ENCODE results near the gene TIGD1. TPM values are rescaled to one million over a fixed set of nuclear protein-coding genes. Genes with fewer than 3 reads are reported as not detected.
"Not testable (repeated sequence)": the region's sequence is repeated elsewhere in the genome, so short reads cannot be mapped to it uniquely, and the experiment has no call there.

Gene TIGD1
- total RNA-seq, 1 donor from 2014 or later = 4.5 TPM

DNA sequence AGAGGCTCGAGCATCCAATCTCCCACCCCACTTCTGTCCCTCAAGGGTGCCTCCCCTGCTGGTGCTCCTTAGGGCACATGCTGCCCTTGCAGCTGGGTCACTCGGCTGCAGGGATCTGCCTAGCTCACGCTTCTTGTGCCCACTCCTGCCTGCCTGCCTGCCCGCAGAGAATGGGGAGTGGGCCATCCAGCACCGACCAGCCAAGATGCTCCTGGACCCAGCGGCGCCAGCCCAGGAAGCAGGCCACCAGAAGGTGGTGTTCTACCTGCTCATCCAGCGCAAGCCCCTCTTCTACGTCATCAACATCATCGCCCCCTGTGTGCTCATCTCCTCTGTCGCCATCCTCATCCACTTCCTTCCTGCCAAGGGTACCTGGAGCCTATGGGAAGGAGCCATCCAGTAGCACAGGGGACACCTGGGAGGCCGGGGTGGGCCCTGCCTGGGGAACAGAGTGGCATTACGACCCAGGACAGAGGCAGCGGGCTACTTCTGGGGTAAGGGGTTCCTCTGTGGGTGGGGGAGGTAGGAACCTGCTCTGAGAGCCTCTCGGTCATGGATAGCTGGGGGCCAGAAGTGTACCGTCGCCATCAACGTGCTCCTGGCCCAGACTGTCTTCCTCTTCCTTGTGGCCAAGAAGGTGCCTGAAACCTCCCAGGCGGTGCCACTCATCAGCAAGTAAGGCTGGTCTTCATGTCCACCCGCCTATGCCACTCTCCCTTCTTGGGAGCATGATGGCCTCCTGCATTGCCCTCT lies 7.5 kb downstream of the TIGD1 start:
- intact Hi-C loops (cut with DNase I) = no loop called here
- ATAC-seq (no peak), DNase-seq (ENCODE audit: low spot score) (peak; percentile 33)

- intact Hi-C loops (cut with DNase I) = no loop called here
- ATAC-seq = no peak
- DNase-seq (ENCODE audit: low spot score) = peak; percentile 38
These were observed 8.2 kb downstream of the TIGD1 start for GRCh38 chr2:232541961-232542714.

DNA sequence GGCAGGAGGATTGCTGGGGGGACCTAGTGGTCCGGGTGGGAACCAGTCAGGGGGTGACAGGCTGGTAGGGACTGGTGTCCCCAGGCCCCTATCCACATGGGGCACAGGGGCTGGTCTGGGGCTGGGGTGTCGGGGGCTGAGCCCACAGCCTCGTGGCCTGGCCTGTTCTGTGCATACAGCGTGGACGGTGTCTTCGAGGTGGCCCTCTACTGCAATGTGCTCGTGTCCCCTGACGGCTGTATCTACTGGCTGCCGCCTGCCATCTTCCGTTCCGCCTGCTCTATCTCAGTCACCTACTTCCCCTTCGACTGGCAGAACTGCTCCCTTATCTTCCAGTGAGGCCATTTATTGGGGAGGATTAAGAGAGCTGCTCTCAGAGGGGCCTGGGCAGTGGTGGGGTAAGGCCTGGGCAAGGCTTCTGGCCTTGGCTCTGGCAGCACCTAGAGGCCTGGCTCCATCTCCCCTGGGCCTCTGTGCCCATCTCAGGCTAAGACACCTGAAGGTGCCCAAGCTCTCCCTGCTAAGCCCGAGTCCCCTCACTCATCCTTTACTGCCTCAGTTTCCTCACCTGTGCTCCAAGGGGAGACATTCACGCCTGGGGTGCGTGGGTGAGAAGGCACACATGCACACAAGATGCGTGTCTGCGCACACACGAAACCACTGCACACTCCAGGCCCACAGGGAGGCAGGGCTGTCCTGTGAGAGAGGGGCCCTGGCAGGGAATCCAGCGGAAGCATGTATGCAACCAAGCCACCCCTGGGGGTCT lies 9.0 kb downstream of the TIGD1 start:
- ATAC-seq (no peak), DNase-seq (ENCODE audit: low spot score) (peak; percentile 45)
- intact Hi-C loops (cut with DNase I) = no loop called here

- no peak for ATAC-seq
- DNase-seq (ENCODE audit: low spot score) = peak; percentile 50
- intact Hi-C loops (cut with DNase I) = no loop called here
These were observed 9.8 kb downstream of the TIGD1 start for GRCh38 chr2:232540441-232541041.

DNA sequence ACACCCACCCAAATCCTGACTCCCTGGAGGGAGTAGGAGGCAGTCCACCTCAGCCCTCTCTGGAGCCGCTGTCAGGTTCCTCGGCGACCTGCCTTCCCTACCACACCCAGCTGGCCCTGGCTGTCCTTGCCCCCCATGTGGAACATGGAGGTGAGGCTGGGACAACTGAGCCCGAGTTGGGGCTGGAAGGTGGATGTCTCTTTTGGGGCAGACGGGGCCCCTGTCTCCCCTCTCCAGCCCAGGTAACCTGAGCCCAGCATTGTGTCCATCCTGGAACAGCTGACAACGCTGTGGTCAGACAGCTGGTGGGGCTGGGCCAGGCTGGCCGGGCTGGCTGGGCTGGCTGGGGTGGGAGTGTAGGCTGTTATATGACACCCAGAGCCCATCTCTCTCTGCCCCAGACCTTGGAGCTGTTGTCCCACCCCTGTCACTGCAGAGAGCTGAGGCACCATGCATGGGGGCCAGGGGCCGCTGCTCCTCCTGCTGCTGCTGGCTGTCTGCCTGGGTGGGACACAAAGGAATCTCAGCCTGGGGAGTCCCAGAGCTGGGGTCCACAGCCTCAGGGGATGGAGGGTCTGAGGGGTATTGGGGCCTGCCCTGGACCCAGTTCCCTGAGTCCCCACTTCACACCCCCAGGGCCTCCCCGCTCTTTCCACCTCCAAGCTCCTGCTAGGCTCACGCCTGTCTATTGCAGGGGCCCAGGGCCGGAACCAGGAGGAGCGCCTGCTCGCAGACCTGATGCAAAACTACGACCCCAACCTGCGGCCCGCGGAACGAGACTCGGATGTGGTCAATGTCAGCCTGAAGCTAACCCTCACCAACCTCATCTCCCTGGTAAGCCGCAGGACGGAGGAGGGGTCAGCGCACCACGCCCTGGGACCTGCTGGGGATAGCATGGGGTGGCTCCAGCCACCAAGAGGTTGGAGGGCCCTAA lies 10.8 kb downstream of the TIGD1 start, which contains the start of gene CHRNG:
CHRNG (plus strand) TSS at position 395 of the 934 bp plus-strand sequence; CDS start at position 451, 56 bp downstream.
- DNase-seq (ENCODE audit: low spot score) (peak; percentile 31), ATAC-seq (no peak)
- intact Hi-C loops (cut with DNase I) = no loop called here

DNA sequence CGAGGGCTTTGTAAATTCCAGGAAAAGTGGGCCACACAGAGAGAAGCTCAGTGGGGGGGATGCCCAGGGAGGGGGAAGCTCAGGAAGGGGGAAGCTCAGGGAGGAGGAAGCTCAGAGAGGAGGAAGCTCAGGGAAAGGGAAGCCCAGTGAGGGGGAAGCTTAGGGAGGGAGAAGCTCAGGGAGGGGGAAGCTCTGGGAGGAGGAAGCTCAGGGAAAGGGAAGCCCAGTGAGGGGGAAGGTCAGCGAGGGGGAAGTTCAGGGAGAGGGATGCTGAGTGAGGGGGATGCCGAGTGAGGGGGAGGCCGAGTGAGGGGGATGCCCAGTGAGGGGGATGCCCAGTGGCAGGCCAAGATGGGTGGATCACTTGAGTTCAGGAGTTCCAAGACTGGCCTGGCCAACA lies 11.7 kb downstream of the TIGD1 start:
- intact Hi-C loops (cut with DNase I) = no loop called here
- ATAC-seq (no peak), DNase-seq (ENCODE audit: low spot score) (no peak)

DNA sequence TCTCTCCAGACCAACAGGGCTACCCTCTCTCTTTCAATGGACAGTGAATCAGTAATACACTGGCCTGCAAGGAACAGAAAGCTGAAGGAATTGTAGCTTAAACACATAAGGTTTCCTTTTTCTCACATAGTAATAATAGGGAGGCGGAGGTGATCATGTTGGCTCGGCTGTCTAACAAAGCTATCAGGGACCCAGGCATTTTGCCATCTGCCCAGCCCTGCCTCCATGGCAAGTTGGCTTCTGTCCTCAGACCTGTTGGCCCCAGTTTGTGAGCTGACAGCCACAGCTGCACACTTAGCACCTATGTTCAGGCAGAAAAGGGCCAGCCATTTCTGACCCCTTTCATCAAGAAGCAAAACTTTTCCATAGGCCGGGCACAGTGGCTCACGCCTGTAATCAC lies 12.9 kb downstream of the TIGD1 start:
- peak; percentile 40 for DNase-seq (ENCODE audit: low spot score)
- no peak for ATAC-seq
- intact Hi-C loops (cut with DNase I) = no loop called here

DNA sequence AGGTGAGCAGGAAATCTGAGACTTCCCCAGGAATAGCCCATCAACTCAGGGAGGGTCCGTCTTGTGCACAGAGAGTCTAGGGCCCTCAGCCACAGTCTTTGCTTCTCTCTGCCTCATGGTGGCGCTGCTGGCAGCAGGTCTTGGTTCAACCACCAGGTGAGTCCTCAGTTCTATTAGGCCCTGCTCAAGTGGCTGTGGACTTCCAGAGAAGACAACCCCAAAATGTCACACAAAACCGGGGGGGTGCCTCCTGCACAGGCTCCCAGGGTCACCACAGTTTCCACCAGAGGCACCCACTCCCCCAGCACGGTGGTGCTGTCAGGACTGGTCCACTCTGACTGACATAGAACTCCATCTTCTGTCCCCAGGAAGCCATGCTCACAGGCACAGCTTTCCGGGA lies 13.3 kb downstream of the TIGD1 start:
- ATAC-seq (no peak), DNase-seq (ENCODE audit: low spot score) (peak; percentile 37)
- intact Hi-C loops (cut with DNase I) = no loop called here

GRCh38 chr2:232535761-232536530 lies 14.4 kb downstream of the TIGD1 start:
- ATAC-seq = no peak

GRCh38 chr2:232534940-232535651 lies 15.3 kb downstream of the TIGD1 start:
- ATAC-seq (no peak), DNase-seq (ENCODE audit: low spot score) (peak; percentile 25)
- intact Hi-C loops (cut with DNase I) = no loop called here

More at GRCh38 chr2:232535761-232536530, 14.4 kb downstream of the TIGD1 start:
- intact Hi-C loops (cut with DNase I) = no loop called here
- peak; percentile 19 for DNase-seq (ENCODE audit: low spot score)

- DNase-seq (ENCODE audit: low spot score) (peak; percentile 30), ATAC-seq (no peak)
- intact Hi-C loops (cut with DNase I) = no loop called here
These were observed 16.2 kb downstream of the TIGD1 start for GRCh38 chr2:232533944-232534710.

- peak; percentile 27 for DNase-seq (ENCODE audit: low spot score)
- intact Hi-C loops (cut with DNase I); ATAC-seq: not testable (repeated sequence)
These were observed 17.5 kb downstream of the TIGD1 start for GRCh38 chr2:232532821-232533220.

DNA sequence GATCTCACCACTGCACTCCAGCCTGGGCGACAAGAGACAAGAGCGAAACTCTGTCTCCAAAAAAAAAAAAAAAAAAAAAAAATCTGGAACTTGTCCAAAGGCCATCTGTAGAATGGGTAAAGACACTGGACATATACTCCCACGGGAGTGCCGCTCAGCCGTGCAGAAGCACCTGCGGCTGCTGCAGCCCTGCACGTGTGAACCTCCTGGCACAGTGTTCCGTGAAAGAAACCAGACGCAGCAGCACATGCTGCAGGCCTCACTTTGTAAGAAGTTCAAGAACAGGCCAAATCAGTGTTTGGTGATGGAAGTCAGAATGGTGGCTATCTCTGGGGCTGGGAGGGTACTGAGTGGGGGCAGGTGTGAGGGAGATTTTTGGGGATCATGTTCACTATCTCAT lies 17.9 kb downstream of the TIGD1 start:
- intact Hi-C loops (cut with DNase I) = no loop called here
- DNase-seq (ENCODE audit: low spot score) (peak; percentile 17), ATAC-seq (no peak)

GRCh38 chr2:232530626-232531260 lies 19.6 kb downstream of the TIGD1 start:
- intact Hi-C loops (cut with DNase I) = no loop called here
- DNase-seq (ENCODE audit: low spot score) = no peak
- no peak for ATAC-seq

DNA sequence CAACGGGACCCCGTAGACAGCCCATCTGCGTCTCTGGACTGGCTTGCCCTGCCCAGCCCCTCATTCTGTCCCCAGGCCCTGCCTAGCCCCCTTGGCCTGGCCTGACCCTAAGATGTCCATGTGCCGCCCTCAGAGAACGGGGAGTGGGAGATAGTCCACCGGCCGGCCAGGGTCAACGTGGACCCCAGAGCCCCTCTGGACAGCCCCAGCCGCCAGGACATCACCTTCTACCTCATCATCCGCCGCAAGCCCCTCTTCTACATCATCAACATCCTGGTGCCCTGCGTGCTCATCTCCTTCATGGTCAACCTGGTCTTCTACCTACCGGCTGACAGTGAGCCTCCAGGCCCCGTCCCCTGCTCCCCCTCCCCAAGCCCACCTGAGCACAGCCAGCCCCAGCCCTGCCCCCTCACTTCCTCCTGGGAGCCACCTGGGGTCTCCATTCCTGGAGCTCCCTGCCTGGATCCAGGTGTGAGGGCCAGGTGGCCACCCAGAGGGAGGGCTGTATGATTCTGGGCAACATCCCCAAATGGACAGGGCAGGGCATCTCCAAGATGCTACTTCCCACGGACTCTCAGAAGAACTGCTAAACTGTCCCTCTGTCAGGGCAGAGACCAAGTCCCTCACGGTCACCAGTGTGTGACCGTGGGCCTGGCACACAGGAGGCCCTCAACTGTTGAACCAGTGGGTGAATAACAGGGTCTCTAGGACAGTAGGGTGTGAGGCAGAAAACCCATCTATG lies 20.4 kb downstream of the TIGD1 start:
- DNase-seq (ENCODE audit: low spot score) (no peak), ATAC-seq (no peak)
- intact Hi-C loops (cut with DNase I) = loop anchor here (10.0 kb wide), 1 partner anchor 625 kb away; no protein-coding TSS in a partner anchor
